Body of pancreas (tissue), 4 donors: ENCODE results near the gene SLC12A1.

Experiments
- CTCF ChIP-seq, 7 experiments: fragments of 450-650 bp in 4 of 7; fragments of 200-600 bp in 3 of 7; sonication (generic) in 3 of 7; IDR thresholded peaks; one replicate each; pipeline ENCODE4 v1.5.1; 2016 to 2019; ENCODE audit warnings: antibody characterized with exemption in 7 of 7
- POLR2A ChIP-seq, 3 donors: fragments of 450-650 bp; IDR thresholded peaks; one replicate each; pipeline ENCODE4 v1.6.1; 2016; ENCODE audit warnings: antibody characterized with exemption in 3 of 3, mild to moderate bottlenecking in 2 of 3

GRCh38 chr15:48330105-48330785 is 124.1 kb downstream of the SLC12A1 start:
- TF ChIP-seq CTCF (IDR thresholded peaks at IDR 0.05) (no peak), POLR2A (IDR thresholded peaks at IDR 0.05) (no peak)
